Measurements from ENCODE around the gene ZNF205.

The ZNF205 gene

GRCh38 chr16:3106205-3106928 lies 6.0 kb upstream of the ZNF205 start:
- peak; percentile 83 for DNase-seq

GRCh38 chr16:3112881-3113574 lies 642 bp downstream of the ZNF205 start:
- no peak for DNase-seq

GRCh38 chr16:3113765-3114479 lies 1.5 kb downstream of the ZNF205 start:
- no peak for DNase-seq

GRCh38 chr16:3115003-3115402 lies 2.6 kb downstream of the ZNF205 start:
- DNase-seq = no peak

GRCh38 chr16:3115561-3115960 lies 3.2 kb downstream of the ZNF205 start:
- no peak for DNase-seq

GRCh38 chr16:3118204-3118790 lies 5.9 kb downstream of the ZNF205 start:
- no peak for DNase-seq

- DNase-seq = no peak
Observed at GRCh38 chr16:3118846-3119245, 6.5 kb downstream of the ZNF205 start.

- DNase-seq = no peak
Observed at GRCh38 chr16:3119286-3119685, 6.9 kb downstream of the ZNF205 start.

GRCh38 chr16:3119701-3120408 lies 7.5 kb downstream of the ZNF205 start:
- DNase-seq = no peak

- no peak for DNase-seq
Observed at GRCh38 chr16:3120435-3120834, 8.0 kb downstream of the ZNF205 start.

- DNase-seq = no peak
Observed at GRCh38 chr16:3121851-3122467, 9.6 kb downstream of the ZNF205 start.

- DNase-seq = peak; percentile 48
Observed at GRCh38 chr16:3122926-3123570, 10.7 kb downstream of the ZNF205 start.

- peak; percentile 97 for DNase-seq
Observed at GRCh38 chr16:3123986-3124886, 11.8 kb downstream of the ZNF205 start.

GRCh38 chr16:3127745-3128144 lies 15.4 kb downstream of the ZNF205 start:
- no peak for DNase-seq

- DNase-seq = peak; percentile 88
Observed at GRCh38 chr16:3129137-3130131, 17.0 kb downstream of the ZNF205 start.

GRCh38 chr16:3131755-3132377 lies 19.5 kb downstream of the ZNF205 start:
- DNase-seq = peak; percentile 42

- no peak for DNase-seq
Observed at GRCh38 chr16:3133844-3134243, 21.5 kb downstream of the ZNF205 start.

GRCh38 chr16:3134338-3135125 lies 22.1 kb downstream of the ZNF205 start, which contains the start of gene ZNF213:
Gene ZNF213 (plus strand): TSS chr16:3135029. CDS start chr16:3137281, 2,252 bp downstream.
- peak; percentile 97 for DNase-seq
